H1 (cell line): ENCODE measurements around the gene FAM184B. TPM values are rescaled to one million over a fixed set of nuclear protein-coding genes. Genes with fewer than 3 reads are reported as not detected.

Source experiments
- CTCF ChIA-PET: fragments of 300-600 bp; sonication (Branson Sonifier 250); formaldehyde crosslinking; loops from one replicate; lab custom pipeline; 2021; ENCODE audit not compliant: partially characterized antibody; lab: Charles Lee
- POLR2A ChIA-PET: fragments of 300-600 bp; sonication (Branson Sonifier 250); formaldehyde crosslinking; loops from one replicate; lab custom pipeline; 2021; ENCODE audit warnings: inconsistent platforms; ENCODE audit not compliant: partially characterized antibody; lab: Charles Lee
- DNase-seq, 2 experiments: peaks; one replicate each; pipeline versions ENCODE4 v3.0.0 to v3.0.0-alpha.2; 2010 to 2022; ENCODE audit warnings: low spot score in 2 of 2, low read depth in 1 of 2, mixed read lengths in 1 of 2
- FAIRE-seq: peaks from 2 replicates; lab custom pipeline; 2011; peaks lifted over from hg19 to GRCh38; lab: Jason Lieb, UNC
- H2AFZ ChIP-seq: 2 replicates; pipeline ENCODE4 v1.8.1; 2012; ENCODE audit warnings: low read length, inconsistent platforms
- H2AK5ac ChIP-seq: 2 replicates; pipeline ENCODE4 v1.6.1; 2013; ENCODE audit warnings: low read depth, low read length
- H2BK120ac ChIP-seq: replicated peaks from 2 replicates; pipeline ENCODE3; 2013; ENCODE audit warnings: low read depth, low read length, inconsistent platforms
- H2BK12ac ChIP-seq: 2 replicates; pipeline ENCODE4 v1.6.1; 2013; ENCODE audit warnings: low read depth, low read length
- H2BK15ac ChIP-seq: 2 replicates; pipeline ENCODE4 v1.6.1; 2013; ENCODE audit warnings: low read length
- H2BK20ac ChIP-seq: 2 replicates; pipeline ENCODE4 v1.6.1; 2013; ENCODE audit warnings: low read length
- H2BK5ac ChIP-seq: 2 replicates; pipeline ENCODE4 v1.6.1; 2013; ENCODE audit warnings: low read depth, low read length
- H3K14ac ChIP-seq: 2 replicates; pipeline ENCODE4 v1.6.1; 2013; ENCODE audit warnings: inconsistent platforms; ENCODE audit not compliant: insufficient read length
- H3K18ac ChIP-seq: 2 replicates; pipeline ENCODE4 v1.6.1; 2013; ENCODE audit warnings: low read length; ENCODE audit errors: extremely low read depth
- H3K23ac ChIP-seq: 2 replicates; pipeline ENCODE4 v1.6.1; 2013; ENCODE audit warnings: inconsistent platforms; ENCODE audit not compliant: insufficient read length
- H3K23me2 ChIP-seq: 2 replicates; pipeline ENCODE4 v1.6.1; 2013; ENCODE audit warnings: low read depth, low read length
- H3K27ac ChIP-seq: 2 replicates; pipeline ENCODE4 v1.6.1; 2011; ENCODE audit warnings: low read depth, low read length, inconsistent platforms
- H3K27me3 ChIP-seq, 4 experiments: replicated peaks in 1 of 4; 1 replicate in 1 of 4; 2 replicates in 3 of 4; pipeline versions ENCODE4 v1.6.1 to v1.8.1; 2011 to 2013; ENCODE audit warnings: low read length in 3 of 4, mild to moderate bottlenecking in 3 of 4, inconsistent platforms in 2 of 4, mixed read lengths in 2 of 4, moderate library complexity in 1 of 4; ENCODE audit not compliant: control insufficient read depth in 3 of 4, insufficient read depth in 3 of 4; ENCODE audit errors: extremely low read depth in 1 of 4
- H3K36me3 ChIP-seq, 4 experiments: 2 replicates each; pipeline versions ENCODE4 v1.6.1 to v1.8.1; 2011 to 2013; ENCODE audit warnings: mild to moderate bottlenecking in 4 of 4, low read length in 3 of 4, moderate library complexity in 2 of 4, control low read depth in 1 of 4, inconsistent platforms in 1 of 4; ENCODE audit not compliant: insufficient read depth in 4 of 4, control insufficient read depth in 2 of 4
- H3K4ac ChIP-seq: replicated peaks from 2 replicates; pipeline ENCODE3; 2013; ENCODE audit warnings: low read length, low read depth, mixed read lengths, inconsistent platforms; ENCODE audit not compliant: insufficient read length
- H3K4me1 ChIP-seq, 4 experiments: replicated peaks in 1 of 4; 1 replicate in 1 of 4; 2 replicates in 3 of 4; pipeline versions ENCODE4 v1.6.1 to v1.8.1; 2011 to 2013; ENCODE audit warnings: low read length in 3 of 4, inconsistent platforms in 2 of 4, mixed read lengths in 1 of 4; ENCODE audit not compliant: insufficient read depth in 4 of 4, control insufficient read depth in 3 of 4
- H3K4me2 ChIP-seq, 2 experiments: 2 replicates each; pipeline versions ENCODE4 v1.6.1 to v1.8.1; 2011 to 2013; ENCODE audit warnings: low read depth in 2 of 2, low read length in 2 of 2, control low read depth in 1 of 2, inconsistent platforms in 1 of 2, mild to moderate bottlenecking in 1 of 2; ENCODE audit not compliant: insufficient read depth in 1 of 2
- H3K4me3 ChIP-seq, 4 experiments: fragments of 200-600, 300-600 bp in 1 of 4; sonication (generic), shearing (Covaris generic), sonication (Bioruptor Twin) in 1 of 4; 2 replicates each; pipeline versions ENCODE4 v1.5.1 to v1.8.1; 2011 to 2016; ENCODE audit warnings: low read length in 4 of 4, low read depth in 3 of 4, control low read depth in 2 of 4, inconsistent platforms in 2 of 4, mild to moderate bottlenecking in 2 of 4, mixed read lengths in 1 of 4, moderate library complexity in 1 of 4; ENCODE audit not compliant: insufficient read depth in 2 of 4; ENCODE audit errors: extremely low read depth in 1 of 4
- H3K56ac ChIP-seq: replicated peaks from 2 replicates; pipeline ENCODE3; 2013; ENCODE audit warnings: low read depth, mild to moderate bottlenecking, mixed read lengths, low read length, inconsistent platforms; ENCODE audit not compliant: insufficient read length
- H3K79me1 ChIP-seq: 2 replicates; pipeline ENCODE4 v1.6.1; 2013; ENCODE audit warnings: low read depth, low read length, control low read depth
- H3K79me2 ChIP-seq, 2 experiments: 2 replicates each; pipeline versions ENCODE4 v1.6.1 to v1.8.1; 2012 to 2013; ENCODE audit warnings: low read length in 2 of 2, mild to moderate bottlenecking in 2 of 2, inconsistent platforms in 1 of 2; ENCODE audit not compliant: insufficient read depth in 2 of 2, control insufficient read depth in 1 of 2
- H3K9ac ChIP-seq, 4 experiments: replicated peaks in 1 of 4; 1 replicate in 1 of 4; 2 replicates in 3 of 4; pipeline versions ENCODE4 v1.6.1 to v1.8.1; 2011 to 2013; ENCODE audit warnings: low read depth in 3 of 4, low read length in 3 of 4, control low read depth in 2 of 4, mild to moderate bottlenecking in 2 of 4, moderate library complexity in 2 of 4, inconsistent platforms in 1 of 4; ENCODE audit errors: extremely low read depth in 1 of 4
- H3K9me3 ChIP-seq, 2 experiments: 2 replicates each; pipeline versions ENCODE4 v1.6.1 to v1.8.1; 2012 to 2013; ENCODE audit warnings: mild to moderate bottlenecking in 2 of 2, moderate library complexity in 2 of 2, control low read depth in 1 of 2, inconsistent platforms in 1 of 2, low read depth in 1 of 2, low read length in 1 of 2, mixed read lengths in 1 of 2; ENCODE audit not compliant: insufficient read depth in 2 of 2
- H4K20me1 ChIP-seq, 2 experiments: replicated peaks in 1 of 2; 2 replicates each; pipeline versions ENCODE3 to v1.8.1; 2011 to 2013; ENCODE audit warnings: inconsistent platforms in 2 of 2, low read length in 2 of 2, mild to moderate bottlenecking in 1 of 2; ENCODE audit not compliant: insufficient read depth in 2 of 2, control insufficient read depth in 1 of 2
- H4K5ac ChIP-seq: 2 replicates; pipeline ENCODE4 v1.6.1; 2013; ENCODE audit warnings: low read length, low read depth, mixed read lengths, inconsistent platforms; ENCODE audit not compliant: insufficient read length
- H4K8ac ChIP-seq: 2 replicates; pipeline ENCODE4 v1.8.0; 2013; ENCODE audit warnings: mild to moderate bottlenecking, moderate library complexity, low read length, inconsistent platforms; ENCODE audit not compliant: insufficient read depth; ENCODE audit errors: extremely low read depth
- H4K91ac ChIP-seq: replicated peaks from 2 replicates; pipeline ENCODE3; 2013; ENCODE audit warnings: low read length, mixed read lengths, inconsistent platforms; ENCODE audit not compliant: insufficient read length
- HDAC2 ChIP-seq, 2 experiments: fragments of 300-600 bp in 1 of 2; sonication (generic) in 1 of 2; IDR thresholded peaks; 2 replicates each; pipeline ENCODE4 v1.6.1; 2011 to 2012; ENCODE audit warnings: low read depth in 2 of 2, low read length in 2 of 2, mild to moderate bottlenecking in 2 of 2, moderate library complexity in 2 of 2, borderline replicate concordance in 1 of 2, inconsistent platforms in 1 of 2
- RBBP5 ChIP-seq: IDR thresholded peaks from 2 replicates; pipeline ENCODE4 v1.7.1; 2012; ENCODE audit warnings: low read depth, mild to moderate bottlenecking, inconsistent platforms, low read length, moderate library complexity, borderline replicate concordance
- WGBS, 2 experiments: shearing (Covaris generic) in 1 of 2; methylation state at CpG; one replicate each; pipeline versions ENCODE4 v1.1.6 to v1.1.7; 2013 to 2015; ENCODE audit warnings: low lambda C conversion rate in 2 of 2, mixed read lengths in 2 of 2, inconsistent platforms in 1 of 2, low coverage in 1 of 2, missing lambda C conversion rate in 1 of 2; ENCODE audit not compliant: insufficient replicate concordance in 2 of 2, insufficient coverage in 1 of 2, insufficient read length in 1 of 2; ENCODE audit errors: extremely low coverage in 1 of 2, missing lambda C conversion rate in 1 of 2; 5-methylcytosine and 5-hydroxymethylcytosine counted together
- polyA plus RNA-seq, 7 experiments: library from polyadenylated mRNA; depleted of rRNA in 3 of 7; stranded (reverse) in 5 of 7; unstranded in 2 of 7; fragments of >200 nt in 5 of 7; fragments of 200-250 nt in 2 of 7; gene quantifications; 1 replicate in 5 of 7; 2 replicates in 1 of 7; 4 replicates in 1 of 7; pipeline versions ENCODE4 v1.2.1 to v1.2.3, GENCODE V29; 2011 to 2013; ENCODE audit warnings: missing spikeins in 2 of 7, mixed read lengths in 2 of 7
- total RNA-seq: library from RNA; stranded (reverse); fragmentation: NEBNext Ultra II Directional; extraction: Animal tissue kit (Norgen Biotek cat#: 25700); gene quantifications from 2 replicates; pipeline ENCODE4 v1.2.1, GENCODE V29; 2021

Gene FAM184B
- total and polyA plus RNA-seq, 2 of the 8 experiments (the other 6 are each of a cell fraction or from before 2014, with no cell fraction given) = 0.05 to 0.39 TPM

DNA sequence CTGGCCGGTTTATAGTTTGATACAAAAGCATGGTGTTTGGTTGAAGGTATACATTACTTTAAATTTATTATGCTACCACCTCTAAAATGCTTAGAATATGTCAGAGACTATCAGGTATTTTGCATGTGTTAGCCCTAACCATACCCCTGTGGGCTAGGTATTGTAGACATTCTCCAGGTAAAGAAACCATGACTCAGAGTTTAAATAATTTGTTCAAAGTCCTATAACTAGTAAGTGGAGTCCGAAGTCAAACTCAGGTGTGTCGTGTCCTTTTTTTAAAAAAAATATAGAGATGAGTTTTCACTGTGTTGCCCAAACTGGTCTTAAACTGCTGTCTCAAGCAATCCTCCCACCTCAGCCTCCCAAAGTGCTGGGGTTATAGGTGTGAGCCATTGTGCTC, 192.1 kb downstream of the FAM184B start:
- Histone ChIP-seq H3K9ac (no peak overlapping the region), H2BK120ac (no peak overlapping the region), H3K4ac (no peak overlapping the region), H3K4me1 (no peaks in the 10 kb centered on the region), H3K4me2 (no peak overlapping the region), H2BK20ac (no peak overlapping the region), H2BK15ac (no peak overlapping the region), H2BK12ac (no peak overlapping the region), H3K14ac (no peak overlapping the region), H4K8ac (no peak overlapping the region), H3K4me3 (no peak overlapping the region), H3K23me2 (no peaks in the 10 kb centered on the region), H3K36me3 (peaks cover 2 to 35% (median 23%) of the 10 kb centered on the region in 4 experiments; a peak in 6 of 8 replicates), H4K91ac (no peak overlapping the region), H4K20me1 (no peaks in the 10 kb centered on the region), H3K79me1 (no peaks in the 10 kb centered on the region), H2AK5ac (no peak overlapping the region), H3K27me3 (no peaks in the 10 kb centered on the region), H2AFZ (no peak overlapping the region), H3K27ac (no peak overlapping the region), H3K79me2 (no peaks in the 10 kb centered on the region), H3K56ac (no peak overlapping the region), H2BK5ac (no peak overlapping the region), H4K5ac (no peak overlapping the region), H3K23ac (no peak overlapping the region), H3K18ac (no peak overlapping the region), H3K9me3 (no peaks in the 10 kb centered on the region)
- WGBS, 2 experiments = 80% methylated on average over 3 of the region's 3 CpGs; no CpG with 5 or more reads in 1 of the 2 experiments
- DNase-seq = no peak
- POLR2A ChIA-PET = no interaction called here
- no peak for FAIRE-seq
- CTCF ChIA-PET = no interaction called here
- TF ChIP-seq HDAC2 (IDR thresholded peaks at IDR 0.05; ENCODE audit: borderline replicate concordance in 1 of 2, low read depth in 2 of 2, low read length in 2 of 2) (no peak), RBBP5 (no peak)
